Gastroesophageal sphincter (tissue), 4 donors: ENCODE measurements around the gene ARHGEF17. TPM values are rescaled to one million over a fixed set of nuclear protein-coding genes. Genes with fewer than 3 reads are reported as not detected.

Source experiments
- ATAC-seq: fragments of 150-250 bp; one replicate; pipeline ENCODE4 v1.9.1; 2016; ENCODE audit warnings: mild to moderate bottlenecking, moderate library complexity
- H3K27ac ChIP-seq, 4 donors: fragments of 200-600 bp; sonication (generic) in 3 of 4; 1 replicate in 3 of 4; 2 replicates in 1 of 4; pipeline ENCODE4 v1.5.1; 2016 to 2019
- H3K27me3 ChIP-seq: fragments of 200-600 bp; sonication (generic); one replicate; pipeline ENCODE4 v1.5.1; 2019
- H3K36me3 ChIP-seq, 2 donors: fragments of 200-600 bp; sonication (generic); one replicate each; pipeline ENCODE4 v1.5.1; 2019; ENCODE audit warnings: control low read depth in 1 of 2
- H3K4me1 ChIP-seq, 3 donors: fragments of 200-600 bp; sonication (generic); 1 replicate in 2 of 3; 2 replicates in 1 of 3; pipeline ENCODE4 v1.5.1; 2016 to 2019; ENCODE audit warnings: control low read depth in 2 of 3
- H3K4me3 ChIP-seq, 2 donors: fragments of 200-600 bp; sonication (generic); one replicate each; pipeline ENCODE4 v1.5.1; 2019; ENCODE audit warnings: mild to moderate bottlenecking in 1 of 2, moderate library complexity in 1 of 2
- H3K9me3 ChIP-seq, 3 donors: fragments of 200-600 bp; sonication (generic); one replicate each; pipeline ENCODE4 v1.5.1; 2017 to 2019; ENCODE audit warnings: control low read depth in 2 of 3
- CTCF ChIP-seq, 4 experiments: fragments of 200-600 bp in 2 of 4; fragments of 450-650 bp in 2 of 4; sonication (generic) in 1 of 4; IDR thresholded peaks; one replicate each; pipeline ENCODE4 v1.5.1; 2017 to 2019; ENCODE audit warnings: antibody characterized with exemption in 4 of 4, mild to moderate bottlenecking in 2 of 4, moderate library complexity in 2 of 4
- EP300 ChIP-seq: sonication (generic); formaldehyde crosslinking; IDR thresholded peaks from one replicate; pipeline ENCODE4 v1.6.1; 2017; ENCODE audit warnings: antibody characterized with exemption, mild to moderate bottlenecking
- POLR2A ChIP-seq, 2 donors: fragments of 450-650 bp; IDR thresholded peaks; one replicate each; pipeline ENCODE4 v1.6.1; 2017; ENCODE audit warnings: antibody characterized with exemption in 2 of 2, mild to moderate bottlenecking in 2 of 2, moderate library complexity in 1 of 2
- POLR2AphosphoS5 ChIP-seq: sonication (generic); formaldehyde crosslinking; IDR thresholded peaks from one replicate; pipeline ENCODE4 v1.6.1; 2017; ENCODE audit warnings: antibody characterized with exemption
- WGBS, 2 donors: methylation state at CpG; one replicate each; pipeline ENCODE4 v1.1.5; 2018; ENCODE audit warnings: low coverage in 1 of 2; 5-methylcytosine and 5-hydroxymethylcytosine counted together
- total RNA-seq, 4 donors: library from RNA; depleted of rRNA; stranded (reverse); fragments of >200 nt; gene quantifications; one replicate each; pipeline ENCODE4 v1.1.0, GENCODE V29; 2016

ARHGEF17 gene
- total RNA-seq, 4 donors from 2014 or later: 52.5 to 169 (median 84.4) TPM

GRCh38 chr11:73327812-73328364 is 19.8 kb downstream of the ARHGEF17 start:
- Histone ChIP-seq H3K27ac (peak overlapping the region in 3 of 4 donors; percentile 89 to 99 (median 99)), H3K4me1 (peaks cover 22 to 98% (median 72%) of the 10 kb centered on the region in 3 donors), H3K27me3 (no peaks in the 10 kb centered on the region), H3K9me3 (no peaks in the 10 kb centered on the region), H3K36me3 (no peaks in the 10 kb centered on the region), H3K4me3 (no peak overlapping the region)
- TF ChIP-seq POLR2A (IDR thresholded peaks at IDR 0.05): no peak
- TF ChIP-seq POLR2AphosphoS5: no peak
- no peak for TF ChIP-seq CTCF (IDR thresholded peaks at IDR 0.05)
- TF ChIP-seq EP300: no peak
- 61 to 70% methylated on average over 1 to 3 of the region's 4 CpGs for WGBS, 2 donors
- no peak for ATAC-seq

DNA sequence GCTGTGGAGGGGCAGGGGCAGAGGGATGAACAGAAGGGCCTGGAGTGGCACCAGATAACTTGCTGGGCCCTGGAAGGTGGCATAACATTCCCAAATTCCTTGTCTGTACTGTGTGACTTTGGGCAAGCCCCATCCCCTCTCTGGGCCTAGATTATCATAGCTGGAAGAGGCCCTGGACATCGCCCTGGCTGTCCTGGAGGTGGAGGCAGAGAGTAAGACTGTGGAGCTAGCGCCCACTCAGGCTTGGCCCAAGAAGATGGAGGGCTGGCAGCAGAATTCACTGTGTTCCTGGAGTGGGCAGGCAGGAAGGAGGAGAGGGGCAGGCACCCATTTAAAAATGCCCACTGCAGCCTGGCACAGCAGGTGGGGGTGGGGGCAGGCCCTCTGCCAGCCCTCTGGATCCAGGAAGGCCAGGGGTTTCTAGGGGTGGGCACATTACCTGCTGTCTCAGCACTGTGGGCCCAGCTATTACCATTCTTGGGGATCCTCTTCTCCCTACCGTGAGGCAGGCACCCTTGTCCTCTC is 22.6 kb downstream of the ARHGEF17 start:
- Histone ChIP-seq H3K27ac (peak overlapping the region; percentile 2 to 85 (median 76)), H3K36me3 (no peaks in the 10 kb centered on the region), H3K4me3 (no peak overlapping the region), H3K4me1 (peaks cover 28 to 98% (median 72%) of the 10 kb centered on the region in 3 donors), H3K27me3 (no peaks in the 10 kb centered on the region), H3K9me3 (no peaks in the 10 kb centered on the region)
- WGBS, 2 donors: 20% methylated on average over 1 of the region's 3 CpGs; no CpG with 5 or more reads in 1 of the 2 donors
- ATAC-seq: no peak
- TF ChIP-seq POLR2AphosphoS5: no peak
- no peak for TF ChIP-seq POLR2A (IDR thresholded peaks at IDR 0.05)
- no peak for TF ChIP-seq EP300
- peak in 3 of 4 experiments; percentile 38 to 57 (median 49) for TF ChIP-seq CTCF (IDR thresholded peaks at IDR 0.05)

DNA sequence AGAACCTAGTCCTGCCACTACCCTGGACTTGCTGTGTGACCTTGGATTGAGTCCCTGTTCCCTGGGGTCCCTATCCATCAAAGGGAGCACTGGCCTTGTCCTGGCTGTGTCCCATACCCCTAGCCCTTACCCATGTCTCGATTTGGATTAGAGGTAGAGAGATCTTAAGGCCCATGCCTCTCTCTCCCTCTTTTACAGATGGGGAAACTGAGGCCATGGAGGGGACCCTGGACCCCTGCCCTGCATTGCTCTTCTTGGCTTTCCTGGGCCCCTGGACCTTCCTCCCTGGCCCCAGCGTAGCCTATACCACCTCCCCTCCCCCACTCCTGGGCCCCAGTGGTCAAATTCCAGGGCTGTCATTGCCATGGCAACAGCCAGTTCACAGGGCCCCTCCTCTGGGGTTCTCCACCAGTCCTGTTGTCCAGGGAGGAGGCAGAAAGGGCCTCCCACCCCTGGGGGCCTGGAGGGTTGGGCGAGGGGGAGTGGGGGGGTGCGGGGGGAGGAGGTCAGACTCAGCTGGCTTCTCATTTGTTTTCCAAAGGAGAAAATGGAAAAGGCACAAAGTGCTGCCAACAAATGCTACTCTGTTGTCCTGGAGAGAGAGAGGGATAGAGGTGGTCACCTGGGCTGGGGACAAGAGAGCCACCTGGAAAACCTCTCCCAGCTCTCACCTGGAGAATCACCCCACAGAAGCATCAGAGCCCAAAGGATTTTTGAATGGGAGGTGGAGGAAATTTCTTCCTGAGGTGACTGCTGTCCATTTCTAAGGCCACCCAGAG is 23.3 kb downstream of the ARHGEF17 start:
- no peak overlapping the region for H3K4me3 ChIP-seq
- H3K36me3 ChIP-seq: peaks cover 0 to 4% of the 10 kb centered on the region in 2 donors
- H3K27me3 ChIP-seq: no peaks in the 10 kb centered on the region
- peaks cover 28 to 98% (median 72%) of the 10 kb centered on the region in 3 donors for H3K4me1 ChIP-seq
- WGBS, 2 donors: 0% methylated on average over 1 of the region's 4 CpGs; no CpG with 5 or more reads in 1 of the 2 donors
- H3K27ac ChIP-seq: peak overlapping the region; percentile 2 to 85 (median 76)
- no peak for ATAC-seq
- H3K9me3 ChIP-seq: no peaks in the 10 kb centered on the region
- no peak for TF ChIP-seq POLR2A (IDR thresholded peaks at IDR 0.05)
- no peak for TF ChIP-seq EP300
- TF ChIP-seq CTCF (IDR thresholded peaks at IDR 0.05): no peak
- TF ChIP-seq POLR2AphosphoS5: no peak

GRCh38 chr11:73333173-73333572 is 25.1 kb downstream of the ARHGEF17 start:
- WGBS, 2 donors: 95% methylated on average over 8 of the region's 11 CpGs; no CpG with 5 or more reads in 1 of the 2 donors
- no peaks in the 10 kb centered on the region for H3K9me3 ChIP-seq
- peak overlapping the region in 3 of 4 donors; percentile 75 to 85 (median 78) for H3K27ac ChIP-seq
- H3K27me3 ChIP-seq: no peaks in the 10 kb centered on the region
- no peak overlapping the region for H3K4me3 ChIP-seq
- H3K36me3 ChIP-seq: peaks cover 0 to 8% of the 10 kb centered on the region in 2 donors
- no peak for ATAC-seq
- peaks cover 28 to 95% (median 59%) of the 10 kb centered on the region in 3 donors for H3K4me1 ChIP-seq
- TF ChIP-seq CTCF (IDR thresholded peaks at IDR 0.05) (no peak), POLR2AphosphoS5 (no peak), POLR2A (IDR thresholded peaks at IDR 0.05) (no peak), EP300 (no peak)
